Measurements from ENCODE around the gene LPCAT1. TPM values are rescaled to one million over a fixed set of nuclear protein-coding genes. Genes with fewer than 3 reads are reported as not detected.
A peak's percentile ranks its signal among the peaks of the same experiment; 100 is the strongest.
"Not testable (repeated sequence)": the region's sequence is repeated elsewhere in the genome, so short reads cannot be mapped to it uniquely, and the experiment has no call there.

The LPCAT1 gene
- total RNA-seq, 4 donors from 2014 or later = 7.7 to 44.8 (median 12.0) TPM

GRCh38 chr5:1479066-1479465, 44.7 kb downstream of the LPCAT1 start:
- peak overlapping the region in 3 of 4 donors; percentile 2 to 63 (median 2) for H3K27ac ChIP-seq
- H3K4me3 ChIP-seq = no peak overlapping the region
- intact Hi-C loops (cut with DNase I) = no loop called here
- no peaks in the 10 kb centered on the region for H3K9me3 ChIP-seq
- H3K27me3 ChIP-seq = no peaks in the 10 kb centered on the region
- 89 to 95% methylated on average over 4 to 7 of the region's 7 CpGs for WGBS, 2 donors
- DNase-seq = no peak
- peaks cover 0 to 51% (median 0%) of the 10 kb centered on the region in 3 donors for H3K36me3 ChIP-seq
- TF ChIP-seq POLR2A (IDR thresholded peaks at IDR 0.05) = no peak
- TF ChIP-seq CTCF (IDR thresholded peaks at IDR 0.05) = no peak
- peaks cover 0 to 11% (median 0%) of the 10 kb centered on the region in 3 donors for H3K4me1 ChIP-seq

- H3K4me1 ChIP-seq = peaks cover 0 to 11% (median 0%) of the 10 kb centered on the region in 3 donors
- intact Hi-C loops (cut with DNase I) = no loop called here
- peaks cover 0 to 49% (median 0%) of the 10 kb centered on the region in 3 donors for H3K36me3 ChIP-seq
- 89 to 91% methylated on average over 9 to 13 of the region's 13 CpGs for WGBS, 2 donors
- no peak for DNase-seq
- TF ChIP-seq POLR2A (IDR thresholded peaks at IDR 0.05) (no peak), CTCF (IDR thresholded peaks at IDR 0.05) (no peak)
- no peaks in the 10 kb centered on the region for H3K27me3 ChIP-seq
- H3K27ac ChIP-seq = peak overlapping the region in 2 of 4 donors; percentile 19 to 63
- H3K9me3 ChIP-seq = no peaks in the 10 kb centered on the region
- no peak overlapping the region for H3K4me3 ChIP-seq
These were observed 45.3 kb downstream of the LPCAT1 start for GRCh38 chr5:1478271-1479035.

- H3K27ac ChIP-seq = peak overlapping the region in 3 of 4 donors; percentile 25 to 50 (median 45)
These were observed 46.4 kb downstream of the LPCAT1 start for GRCh38 chr5:1477341-1477740.

GRCh38 chr5:1476967-1477310, 46.8 kb downstream of the LPCAT1 start:
- Histone ChIP-seq H3K9me3 (no peaks in the 10 kb centered on the region), H3K27ac (peak overlapping the region in 3 of 4 donors; percentile 25 to 50 (median 45)), H3K27me3 (no peaks in the 10 kb centered on the region), H3K36me3 (peaks cover 0 to 60% (median 0%) of the 10 kb centered on the region in 3 donors), H3K4me1 (peaks cover 0 to 11% (median 0%) of the 10 kb centered on the region in 3 donors), H3K4me3 (no peak overlapping the region)
- no peak for TF ChIP-seq CTCF (IDR thresholded peaks at IDR 0.05)
- TF ChIP-seq POLR2A (IDR thresholded peaks at IDR 0.05) = no peak
- intact Hi-C loops (cut with DNase I) = no loop called here
- no peak for DNase-seq
- WGBS, 2 donors = 86 to 89% methylated on average over 10 to 11 of the region's 11 CpGs

More at GRCh38 chr5:1477341-1477740, 46.4 kb downstream of the LPCAT1 start:
- Histone ChIP-seq H3K27me3 (no peaks in the 10 kb centered on the region), H3K4me1 (peaks cover 0 to 11% (median 0%) of the 10 kb centered on the region in 3 donors), H3K4me3 (no peak overlapping the region), H3K36me3 (peaks cover 0 to 56% (median 0%) of the 10 kb centered on the region in 3 donors), H3K9me3 (no peaks in the 10 kb centered on the region)
- intact Hi-C loops (cut with DNase I) = no loop called here
- WGBS, 2 donors = 83% methylated on average over 6 to 10 of the region's 16 CpGs
- TF ChIP-seq CTCF (IDR thresholded peaks at IDR 0.05) = no peak
- TF ChIP-seq POLR2A (IDR thresholded peaks at IDR 0.05) = no peak
- peak; percentile 28 for DNase-seq

GRCh38 chr5:1476181-1476966, 47.4 kb downstream of the LPCAT1 start:
- Histone ChIP-seq H3K27me3 (no peaks in the 10 kb centered on the region), H3K9me3 (no peaks in the 10 kb centered on the region), H3K27ac (peak overlapping the region in 3 of 4 donors; percentile 25 to 50 (median 45)), H3K36me3 (peaks cover 0 to 61% (median 0%) of the 10 kb centered on the region in 3 donors), H3K4me3 (no peak overlapping the region), H3K4me1 (peaks cover 0 to 11% (median 0%) of the 10 kb centered on the region in 3 donors)
- WGBS, 2 donors = 79 to 82% methylated on average over 13 to 23 of the region's 28 CpGs
- TF ChIP-seq CTCF (IDR thresholded peaks at IDR 0.05) (no peak), POLR2A (IDR thresholded peaks at IDR 0.05) (no peak)
- intact Hi-C loops (cut with DNase I) = no loop called here
- DNase-seq = no peak

- DNase-seq = not testable (repeated sequence)
- H3K36me3 ChIP-seq = peaks cover 0 to 68% (median 0%) of the 10 kb centered on the region in 3 donors
These were observed 48.2 kb downstream of the LPCAT1 start for GRCh38 chr5:1475544-1475900.

More at GRCh38 chr5:1475544-1475900, 48.2 kb downstream of the LPCAT1 start:
- H3K4me1 ChIP-seq = peaks cover 0 to 11% (median 0%) of the 10 kb centered on the region in 3 donors
- H3K27ac ChIP-seq; H3K9me3 ChIP-seq; H3K4me3 ChIP-seq; H3K27me3 ChIP-seq; intact Hi-C loops (cut with DNase I): not testable (repeated sequence)
- 86 to 93% methylated on average over 4 to 6 of the region's 17 CpGs for WGBS, 2 donors
